Neural cell (in vitro differentiated cells): ENCODE measurements around the gene HARS2. TPM values are rescaled to one million over a fixed set of nuclear protein-coding genes. Genes with fewer than 3 reads are reported as not detected.

ENCODE experiments used
- H2AFZ ChIP-seq: fragments of 200-600, 300-800 bp; sonication (generic), shearing (Covaris generic); 2 replicates; pipeline ENCODE4 v1.6.0; 2014; ENCODE audit warnings: low read depth, mild to moderate bottlenecking, antibody characterized with exemption, low read length, moderate library complexity
- H3F3A ChIP-seq: fragments of 200-600 bp; shearing (Covaris generic); 2 replicates; pipeline ENCODE4 v1.6.1; 2016; ENCODE audit warnings: mild to moderate bottlenecking, moderate library complexity, mixed read lengths, antibody characterized with exemption, low read length; ENCODE audit not compliant: insufficient read depth, poor library complexity, severe bottlenecking
- H3K27ac ChIP-seq: fragments of 200-600, 300-800 bp; sonication (generic), shearing (Covaris generic); 2 replicates; pipeline ENCODE4 v1.5.1; 2014; ENCODE audit warnings: mild to moderate bottlenecking, low read length, moderate library complexity
- H3K27me3 ChIP-seq: fragments of 300-800, 200-600 bp; sonication (generic), shearing (Covaris generic); 2 replicates; pipeline ENCODE4 v1.6.0; 2014; ENCODE audit warnings: mild to moderate bottlenecking, low read depth, low read length, moderate library complexity; ENCODE audit not compliant: insufficient read depth
- H3K36me3 ChIP-seq: fragments of 300-800, 200-600 bp; sonication (generic), shearing (Covaris generic); 2 replicates; pipeline ENCODE4 v1.5.1; 2014; ENCODE audit warnings: mild to moderate bottlenecking, antibody characterized with exemption, low read length, moderate library complexity; ENCODE audit not compliant: insufficient read depth
- H3K4me2 ChIP-seq: fragments of 300-800, 200-600 bp; sonication (generic), shearing (Covaris generic); 2 replicates; pipeline ENCODE4 v1.6.0; 2014; ENCODE audit warnings: mild to moderate bottlenecking, low read length
- H3K4me3 ChIP-seq: fragments of 300-800, 200-600 bp; sonication (generic), shearing (Covaris generic); 2 replicates; pipeline ENCODE4 v1.5.1; 2014; ENCODE audit warnings: mild to moderate bottlenecking, low read length, moderate library complexity
- H3K79me2 ChIP-seq: fragments of 200-600 bp; shearing (Covaris generic); replicated peaks from 2 replicates; pipeline ENCODE4 v1.6.0; 2014; ENCODE audit warnings: mild to moderate bottlenecking, low read length, moderate library complexity; ENCODE audit not compliant: insufficient read depth
- H3K9ac ChIP-seq: fragments of 300-800, 200-600 bp; sonication (generic), shearing (Covaris generic); 2 replicates; pipeline ENCODE4 v1.6.1; 2016; ENCODE audit warnings: mild to moderate bottlenecking, low read length, mixed read lengths
- H3K9me2 ChIP-seq: fragments of 200-600 bp; shearing (Covaris generic); 2 replicates; pipeline ENCODE4 v1.6.1; 2016; ENCODE audit warnings: mild to moderate bottlenecking, low read length, mixed read lengths; ENCODE audit not compliant: insufficient read depth
- H3K9me3 ChIP-seq: fragments of 200-600, 300-800 bp; sonication (generic), shearing (Covaris generic); 2 replicates; pipeline ENCODE4 v1.6.1; 2016; ENCODE audit warnings: mild to moderate bottlenecking, mixed run types, low read length, moderate library complexity, mixed read lengths
- H4K20me1 ChIP-seq: fragments of 200-600 bp; shearing (Covaris generic); 2 replicates; pipeline ENCODE4 v1.6.1; 2016; ENCODE audit warnings: mild to moderate bottlenecking, mixed run types; ENCODE audit not compliant: insufficient read depth
- EP300 ChIP-seq: fragments of 450-650 bp; conservative IDR thresholded peaks from 2 replicates; pipeline ENCODE4 v1.6.1; 2014; ENCODE audit warnings: antibody characterized with exemption, mild to moderate bottlenecking, moderate library complexity; ENCODE audit not compliant: poor library complexity, severe bottlenecking
- EZH2 ChIP-seq: fragments of 200-600, 300-800 bp; shearing (Covaris generic), sonication (generic); IDR thresholded peaks from 2 replicates; pipeline ENCODE4 v1.6.1; 2014; ENCODE audit warnings: antibody characterized with exemption, low read length, borderline replicate concordance, mild to moderate bottlenecking; ENCODE audit not compliant: insufficient read depth, poor library complexity, severe bottlenecking
- MXI1 ChIP-seq: fragments of 450-650 bp; conservative IDR thresholded peaks from 2 replicates; pipeline ENCODE4 v1.6.1; 2014; ENCODE audit warnings: antibody characterized with exemption, mild to moderate bottlenecking; ENCODE audit not compliant: poor library complexity, severe bottlenecking
- POLR2AphosphoS5 ChIP-seq: IDR thresholded peaks from 2 replicates; pipeline ENCODE4 v1.6.1; 2012
- RAD21 ChIP-seq: fragments of 450-650 bp; conservative IDR thresholded peaks from 2 replicates; pipeline ENCODE4 v1.6.1; 2014; ENCODE audit warnings: antibody characterized with exemption, mild to moderate bottlenecking, moderate library complexity
- SMC3 ChIP-seq: fragments of 450-650 bp; conservative IDR thresholded peaks from 2 replicates; pipeline ENCODE4 v1.6.1; 2014; ENCODE audit warnings: antibody characterized with exemption, mild to moderate bottlenecking, moderate library complexity; ENCODE audit not compliant: poor library complexity
- TAF1 ChIP-seq: IDR thresholded peaks from 2 replicates; pipeline ENCODE4 v1.6.1; 2012; ENCODE audit warnings: low read depth
- polyA plus RNA-seq: library from polyadenylated mRNA; depleted of rRNA; stranded (reverse); fragments of >200 nt; gene quantifications from 2 replicates; pipeline ENCODE4 v1.2.3, GENCODE V29; 2014
- TF ChIP-seq, protein P1 (sequence below): IDR thresholded peaks from 2 replicates; pipeline ENCODE4 v1.6.1; 2012; ENCODE audit warnings: borderline replicate concordance
- TF ChIP-seq, protein P2 (sequence below): fragments of 450-650 bp; IDR thresholded peaks from 2 replicates; pipeline ENCODE4 v1.5.1; 2014; ENCODE audit warnings: antibody characterized with exemption, mild to moderate bottlenecking, moderate library complexity; ENCODE audit not compliant: poor library complexity, severe bottlenecking

The HARS2 gene
- polyA plus RNA-seq, 1 donor from 2014 or later, result 102 TPM

DNA sequence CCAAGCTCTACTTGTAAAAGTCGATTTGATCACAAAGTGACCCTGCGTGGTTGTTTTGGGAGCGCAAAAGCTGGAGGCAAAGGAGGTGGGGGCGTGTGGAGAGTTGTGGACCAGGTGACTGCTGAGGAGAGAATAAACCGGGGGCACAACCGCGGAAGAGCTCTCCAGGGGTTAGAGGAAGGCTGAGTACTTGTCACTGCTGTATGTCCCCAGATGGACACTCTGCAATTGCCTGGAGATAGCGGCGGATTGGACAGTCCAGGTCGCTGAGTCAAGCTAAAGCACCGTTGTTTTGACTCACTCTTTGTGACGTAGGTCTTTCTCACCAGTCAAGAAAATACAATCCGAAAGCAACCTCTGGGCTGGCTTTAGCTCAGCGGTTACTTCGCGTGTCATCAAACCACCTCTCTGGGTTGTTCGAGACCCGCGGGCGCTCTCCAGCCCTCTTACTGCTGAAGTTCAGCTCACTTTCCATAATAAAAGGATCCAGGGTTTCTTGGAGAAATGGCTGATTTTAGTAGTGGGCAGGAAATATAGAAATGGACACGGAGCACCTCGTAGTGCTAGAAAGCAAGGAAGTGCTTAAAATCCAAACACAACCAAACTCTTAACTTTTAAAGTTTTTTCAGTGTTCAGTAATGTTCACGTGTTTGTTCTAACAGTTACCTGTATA, 34.7 kb downstream of the HARS2 start:
- no peak overlapping the region for H3K9ac ChIP-seq
- H4K20me1 ChIP-seq, result no peaks in the 10 kb centered on the region
- H3K27ac ChIP-seq, result no peak overlapping the region
- H3K4me3 ChIP-seq, result peak overlapping the region; percentile 41
- no peak overlapping the region for H2AFZ ChIP-seq
- H3K27me3 ChIP-seq, result no peaks in the 10 kb centered on the region
- no peaks in the 10 kb centered on the region for H3K9me2 ChIP-seq
- H3K9me3 ChIP-seq, result no peaks in the 10 kb centered on the region
- no peaks in the 10 kb centered on the region for H3K79me2 ChIP-seq
- no peak for TF ChIP-seq RAD21
- no peaks in the 10 kb centered on the region for H3K36me3 ChIP-seq
- H3F3A ChIP-seq, result no peaks in the 10 kb centered on the region
- no peak overlapping the region for H3K4me2 ChIP-seq

DNA sequence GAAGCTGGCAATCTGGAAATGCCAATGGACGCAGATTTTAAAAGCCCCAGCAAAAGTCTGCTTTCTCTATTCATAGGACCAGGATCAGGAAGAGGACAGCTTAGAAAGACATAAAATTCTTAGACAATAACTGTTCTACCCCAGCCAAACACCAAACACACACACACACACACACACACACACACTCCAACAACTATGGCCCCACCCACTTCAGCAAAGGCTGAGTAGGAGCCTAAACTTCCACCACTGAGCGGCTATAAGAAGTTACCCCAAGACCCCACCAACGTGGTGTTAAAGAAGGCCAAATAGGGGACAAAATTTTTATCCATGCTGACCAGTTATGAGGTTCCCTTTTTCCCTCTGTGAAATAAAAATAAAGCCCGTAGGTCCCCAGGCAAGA, 41.8 kb downstream of the HARS2 start:
- H3K9ac ChIP-seq, result no peak overlapping the region
- no peaks in the 10 kb centered on the region for H3K9me3 ChIP-seq
- no peaks in the 10 kb centered on the region for H3F3A ChIP-seq
- TF ChIP-seq, protein P1, sequence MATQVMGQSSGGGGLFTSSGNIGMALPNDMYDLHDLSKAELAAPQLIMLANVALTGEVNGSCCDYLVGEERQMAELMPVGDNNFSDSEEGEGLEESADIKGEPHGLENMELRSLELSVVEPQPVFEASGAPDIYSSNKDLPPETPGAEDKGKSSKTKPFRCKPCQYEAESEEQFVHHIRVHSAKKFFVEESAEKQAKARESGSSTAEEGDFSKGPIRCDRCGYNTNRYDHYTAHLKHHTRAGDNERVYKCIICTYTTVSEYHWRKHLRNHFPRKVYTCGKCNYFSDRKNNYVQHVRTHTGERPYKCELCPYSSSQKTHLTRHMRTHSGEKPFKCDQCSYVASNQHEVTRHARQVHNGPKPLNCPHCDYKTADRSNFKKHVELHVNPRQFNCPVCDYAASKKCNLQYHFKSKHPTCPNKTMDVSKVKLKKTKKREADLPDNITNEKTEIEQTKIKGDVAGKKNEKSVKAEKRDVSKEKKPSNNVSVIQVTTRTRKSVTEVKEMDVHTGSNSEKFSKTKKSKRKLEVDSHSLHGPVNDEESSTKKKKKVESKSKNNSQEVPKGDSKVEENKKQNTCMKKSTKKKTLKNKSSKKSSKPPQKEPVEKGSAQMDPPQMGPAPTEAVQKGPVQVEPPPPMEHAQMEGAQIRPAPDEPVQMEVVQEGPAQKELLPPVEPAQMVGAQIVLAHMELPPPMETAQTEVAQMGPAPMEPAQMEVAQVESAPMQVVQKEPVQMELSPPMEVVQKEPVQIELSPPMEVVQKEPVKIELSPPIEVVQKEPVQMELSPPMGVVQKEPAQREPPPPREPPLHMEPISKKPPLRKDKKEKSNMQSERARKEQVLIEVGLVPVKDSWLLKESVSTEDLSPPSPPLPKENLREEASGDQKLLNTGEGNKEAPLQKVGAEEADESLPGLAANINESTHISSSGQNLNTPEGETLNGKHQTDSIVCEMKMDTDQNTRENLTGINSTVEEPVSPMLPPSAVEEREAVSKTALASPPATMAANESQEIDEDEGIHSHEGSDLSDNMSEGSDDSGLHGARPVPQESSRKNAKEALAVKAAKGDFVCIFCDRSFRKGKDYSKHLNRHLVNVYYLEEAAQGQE, result no peak
- TF ChIP-seq TAF1 (no peak), SMC3 (no peak), POLR2AphosphoS5 (no peak), EZH2 (no peak), RAD21 (no peak), EP300 (no peak), MXI1 (no peak)
- TF ChIP-seq, protein P2, sequence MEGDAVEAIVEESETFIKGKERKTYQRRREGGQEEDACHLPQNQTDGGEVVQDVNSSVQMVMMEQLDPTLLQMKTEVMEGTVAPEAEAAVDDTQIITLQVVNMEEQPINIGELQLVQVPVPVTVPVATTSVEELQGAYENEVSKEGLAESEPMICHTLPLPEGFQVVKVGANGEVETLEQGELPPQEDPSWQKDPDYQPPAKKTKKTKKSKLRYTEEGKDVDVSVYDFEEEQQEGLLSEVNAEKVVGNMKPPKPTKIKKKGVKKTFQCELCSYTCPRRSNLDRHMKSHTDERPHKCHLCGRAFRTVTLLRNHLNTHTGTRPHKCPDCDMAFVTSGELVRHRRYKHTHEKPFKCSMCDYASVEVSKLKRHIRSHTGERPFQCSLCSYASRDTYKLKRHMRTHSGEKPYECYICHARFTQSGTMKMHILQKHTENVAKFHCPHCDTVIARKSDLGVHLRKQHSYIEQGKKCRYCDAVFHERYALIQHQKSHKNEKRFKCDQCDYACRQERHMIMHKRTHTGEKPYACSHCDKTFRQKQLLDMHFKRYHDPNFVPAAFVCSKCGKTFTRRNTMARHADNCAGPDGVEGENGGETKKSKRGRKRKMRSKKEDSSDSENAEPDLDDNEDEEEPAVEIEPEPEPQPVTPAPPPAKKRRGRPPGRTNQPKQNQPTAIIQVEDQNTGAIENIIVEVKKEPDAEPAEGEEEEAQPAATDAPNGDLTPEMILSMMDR, result no peak
- H3K36me3 ChIP-seq, result no peaks in the 10 kb centered on the region
- no peak overlapping the region for H3K4me2 ChIP-seq
- no peaks in the 10 kb centered on the region for H4K20me1 ChIP-seq
- H3K79me2 ChIP-seq, result no peaks in the 10 kb centered on the region
- H3K9me2 ChIP-seq, result no peaks in the 10 kb centered on the region
- H3K27ac ChIP-seq, result no peak overlapping the region
- H3K4me3 ChIP-seq, result no peak overlapping the region
- H3K27me3 ChIP-seq, result no peaks in the 10 kb centered on the region
- no peak overlapping the region for H2AFZ ChIP-seq

DNA sequence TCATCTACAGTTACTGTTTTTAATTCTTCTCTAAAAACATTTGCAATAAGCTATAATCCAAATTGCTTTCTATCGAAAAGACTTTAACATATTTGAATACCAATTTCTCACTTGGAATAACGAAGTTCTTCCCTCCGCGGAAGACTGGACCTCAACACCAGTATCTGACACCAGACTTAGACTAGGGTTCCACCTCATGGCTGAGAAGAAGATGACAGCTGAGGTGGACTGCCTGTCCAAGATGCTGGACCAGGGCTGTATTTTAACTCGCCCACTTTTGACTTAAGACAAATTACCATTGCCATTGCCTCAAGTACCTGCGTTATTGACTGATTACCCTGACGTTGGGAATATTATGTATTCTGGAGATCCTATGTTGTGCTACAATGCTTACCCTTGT, 43.1 kb downstream of the HARS2 start:
- Histone ChIP-seq H2AFZ (no peak overlapping the region), H3K27me3 (no peaks in the 10 kb centered on the region), H3K4me3 (no peak overlapping the region), H3K9ac (no peak overlapping the region), H3K9me2 (no peaks in the 10 kb centered on the region), H3K36me3 (no peaks in the 10 kb centered on the region), H3K27ac (no peak overlapping the region), H4K20me1 (no peaks in the 10 kb centered on the region), H3K9me3 (no peaks in the 10 kb centered on the region), H3K79me2 (no peaks in the 10 kb centered on the region), H3K4me2 (no peak overlapping the region), H3F3A (no peaks in the 10 kb centered on the region)
- TF ChIP-seq, protein P1, result no peak
- TF ChIP-seq RAD21 (no peak), SMC3 (no peak), POLR2AphosphoS5 (no peak), EP300 (no peak), MXI1 (no peak), EZH2 (no peak), TAF1 (no peak)
- TF ChIP-seq, protein P2, result no peak
